Measurements from ENCODE around the gene CENPK. TPM values are rescaled to one million over a fixed set of nuclear protein-coding genes. Genes with fewer than 3 reads are reported as not detected.
"Not testable (repeated sequence)": the region's sequence is repeated elsewhere in the genome, so short reads cannot be mapped to it uniquely, and the experiment has no call there.

CENPK gene
- total RNA-seq, 1 experiment from 2014 or later = 40.0 TPM

GRCh38 chr5:65512170-65512937 lies 50.6 kb downstream of the CENPK start:
- no peak for DNase-seq (ENCODE audit: extremely low read depth, low read depth)

GRCh38 chr5:65508978-65509377 lies 54.0 kb downstream of the CENPK start:
- no peak for DNase-seq (ENCODE audit: extremely low read depth, low read depth)

GRCh38 chr5:65506961-65507360 lies 56.0 kb downstream of the CENPK start:
- DNase-seq (ENCODE audit: extremely low read depth, low read depth) = no peak

GRCh38 chr5:65489119-65489518 lies 73.8 kb downstream of the CENPK start:
- DNase-seq (ENCODE audit: extremely low read depth, low read depth) = no peak

GRCh38 chr5:65488038-65488687 lies 74.8 kb downstream of the CENPK start:
- not testable (repeated sequence) for DNase-seq (ENCODE audit: extremely low read depth, low read depth)

GRCh38 chr5:65486803-65487202 lies 76.2 kb downstream of the CENPK start:
- DNase-seq (ENCODE audit: extremely low read depth, low read depth) = not testable (repeated sequence)

- no peak for DNase-seq (ENCODE audit: extremely low read depth, low read depth)
These were observed 77.6 kb downstream of the CENPK start for GRCh38 chr5:65485405-65485804.

GRCh38 chr5:65483546-65484346 lies 79.2 kb downstream of the CENPK start:
- peak; percentile 76 for DNase-seq (ENCODE audit: extremely low read depth, low read depth)

- DNase-seq (ENCODE audit: extremely low read depth, low read depth) = peak; percentile 60
These were observed 80.0 kb downstream of the CENPK start for GRCh38 chr5:65482736-65483545.

GRCh38 chr5:65482296-65482735 lies 80.7 kb downstream of the CENPK start:
- DNase-seq (ENCODE audit: extremely low read depth, low read depth) = no peak

- DNase-seq (ENCODE audit: extremely low read depth, low read depth) = peak; percentile 89
These were observed 81.2 kb downstream of the CENPK start, which contains the start of gene ADAMTS6 for GRCh38 chr5:65481635-65482295. ADAMTS6 (minus strand) TSS chr5:65481920; CDS start chr5:65473673, 8,247 bp downstream.

- DNase-seq (ENCODE audit: extremely low read depth, low read depth) = no peak
These were observed 81.8 kb downstream of the CENPK start for GRCh38 chr5:65481171-65481581.

GRCh38 chr5:65480306-65480865 lies 82.6 kb downstream of the CENPK start:
- DNase-seq (ENCODE audit: extremely low read depth, low read depth) = peak; percentile 65

GRCh38 chr5:65479527-65479926 lies 83.4 kb downstream of the CENPK start:
- no peak for DNase-seq (ENCODE audit: extremely low read depth, low read depth)

GRCh38 chr5:65478336-65478735 lies 84.6 kb downstream of the CENPK start:
- no peak for DNase-seq (ENCODE audit: extremely low read depth, low read depth)

- DNase-seq (ENCODE audit: extremely low read depth, low read depth) = no peak
These were observed 87.1 kb downstream of the CENPK start for GRCh38 chr5:65475895-65476294.

GRCh38 chr5:65475336-65475735 lies 87.6 kb downstream of the CENPK start:
- no peak for DNase-seq (ENCODE audit: extremely low read depth, low read depth)

GRCh38 chr5:65474130-65474711 lies 88.7 kb downstream of the CENPK start:
- DNase-seq (ENCODE audit: extremely low read depth, low read depth) = no peak

- DNase-seq (ENCODE audit: extremely low read depth, low read depth) = no peak
These were observed 94.3 kb downstream of the CENPK start for GRCh38 chr5:65468633-65469032.
